HG03064 (cell line): Measurements from ENCODE around the gene MAPK4.

Experiments used
- ATAC-seq: cut with Tn5 transposase; IDR thresholded peaks from one replicate; pipeline ENCODE4 v1.9.1; 2021; ENCODE audit warnings: low read depth; ENCODE audit not compliant: unreplicated experiment

The MAPK4 gene

GRCh38 chr18:50647792-50648191, 87.9 kb downstream of the MAPK4 start:
- ATAC-seq: no peak

- ATAC-seq: no peak
Observed at GRCh38 chr18:50649821-50650220, 89.9 kb downstream of the MAPK4 start.

- no peak for ATAC-seq
Observed at GRCh38 chr18:50651334-50651733, 91.4 kb downstream of the MAPK4 start.

GRCh38 chr18:50653402-50654093, 93.7 kb downstream of the MAPK4 start:
- ATAC-seq: no peak

- no peak for ATAC-seq
Observed at GRCh38 chr18:50654211-50654610, 94.3 kb downstream of the MAPK4 start.

GRCh38 chr18:50654658-50655550, 95.0 kb downstream of the MAPK4 start:
- ATAC-seq: no peak

- ATAC-seq: no peak
Observed at GRCh38 chr18:50656396-50656795, 96.5 kb downstream of the MAPK4 start.

GRCh38 chr18:50656841-50657470, 97.1 kb downstream of the MAPK4 start:
- no peak for ATAC-seq

GRCh38 chr18:50658601-50659000, 98.7 kb downstream of the MAPK4 start:
- no peak for ATAC-seq

- ATAC-seq: no peak
Observed at GRCh38 chr18:50659091-50660003, 99.5 kb downstream of the MAPK4 start.

GRCh38 chr18:50661013-50661412, 101.1 kb downstream of the MAPK4 start:
- no peak for ATAC-seq

GRCh38 chr18:50662177-50662576, 102.3 kb downstream of the MAPK4 start:
- no peak for ATAC-seq

- no peak for ATAC-seq
Observed at GRCh38 chr18:50662775-50663383, 103.0 kb downstream of the MAPK4 start.

- no peak for ATAC-seq
Observed at GRCh38 chr18:50663626-50664441, 103.9 kb downstream of the MAPK4 start.

GRCh38 chr18:50665015-50665414, 105.1 kb downstream of the MAPK4 start:
- no peak for ATAC-seq

- no peak for ATAC-seq
Observed at GRCh38 chr18:50665519-50665918, 105.6 kb downstream of the MAPK4 start.

GRCh38 chr18:50666536-50666935, 106.6 kb downstream of the MAPK4 start:
- ATAC-seq: no peak

GRCh38 chr18:50671376-50671775, 111.5 kb downstream of the MAPK4 start:
- ATAC-seq: no peak

GRCh38 chr18:50674307-50674980, 114.6 kb downstream of the MAPK4 start:
- ATAC-seq: no peak
